HTERT RPE-1 (cell line): Measurements from ENCODE around the gene POU2F2.

Source experiments
- in situ Hi-C: fragments of 300-500 bp; cut with MboI; formaldehyde crosslinking; loops from 4 replicates; pipeline ENCODE4 v1.14.3; 2020; ENCODE audit warnings: low sequenced_read_pairs

The POU2F2 gene

DNA sequence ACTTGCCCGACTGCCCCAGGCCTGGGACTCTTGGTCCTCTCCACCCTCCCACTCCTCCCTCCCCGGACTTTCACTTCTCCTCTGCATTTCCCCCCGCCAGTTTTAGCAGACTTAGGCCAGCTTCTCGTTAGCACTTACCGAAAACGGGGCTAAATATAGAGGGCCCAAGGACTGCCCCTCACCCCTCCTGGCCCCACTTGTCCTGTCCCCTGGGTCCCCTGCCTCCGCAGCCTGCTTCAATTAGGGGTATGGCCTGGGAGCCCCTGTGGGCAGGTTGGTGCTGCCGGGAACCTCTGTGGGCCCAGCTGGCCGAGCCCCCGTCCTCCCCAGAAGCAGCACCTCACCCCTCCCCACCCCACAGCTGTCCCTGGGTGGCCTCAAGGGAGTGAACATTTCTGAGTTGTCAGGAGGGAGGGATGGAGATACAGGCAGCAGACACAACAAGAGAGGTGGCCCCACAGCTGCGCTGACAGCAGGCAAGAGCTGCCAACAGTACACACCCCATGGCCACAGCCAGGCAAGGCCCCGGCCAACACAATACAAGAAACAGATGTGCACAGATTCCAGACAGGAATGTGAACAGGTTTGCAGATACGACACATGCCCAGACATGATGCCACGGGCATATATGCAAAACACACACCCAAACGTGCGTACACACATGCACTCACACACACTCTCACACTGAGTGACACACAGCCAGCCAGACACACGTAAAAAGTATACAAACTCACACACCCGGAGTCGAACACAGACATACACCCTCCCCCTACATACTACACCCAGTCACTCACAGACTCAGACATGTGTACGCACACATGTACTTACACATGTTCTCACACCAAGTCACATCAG is 2.6 kb downstream of the POU2F2 start:
- in situ Hi-C loops, result no loop called here

DNA sequence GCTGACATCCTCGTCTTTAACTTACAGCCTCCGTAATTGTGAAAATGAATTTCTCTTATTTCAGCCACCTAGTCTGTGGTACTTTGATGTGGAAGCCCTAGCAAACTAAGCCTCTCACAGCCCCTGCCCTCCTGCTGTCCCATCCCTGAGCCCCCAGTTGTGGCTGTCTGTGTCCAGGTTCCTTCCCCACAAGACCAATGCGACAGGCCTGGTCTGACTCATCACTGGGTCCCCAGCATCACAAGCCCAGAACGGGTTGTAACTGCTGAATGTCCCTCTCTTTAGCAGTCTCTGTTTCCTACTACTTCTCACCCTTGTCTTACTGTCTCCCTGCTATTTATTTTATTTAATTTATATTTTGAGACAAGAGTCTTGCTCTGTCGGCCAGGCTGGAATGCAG is 5.7 kb downstream of the POU2F2 start:
- in situ Hi-C loops, result no loop called here

DNA sequence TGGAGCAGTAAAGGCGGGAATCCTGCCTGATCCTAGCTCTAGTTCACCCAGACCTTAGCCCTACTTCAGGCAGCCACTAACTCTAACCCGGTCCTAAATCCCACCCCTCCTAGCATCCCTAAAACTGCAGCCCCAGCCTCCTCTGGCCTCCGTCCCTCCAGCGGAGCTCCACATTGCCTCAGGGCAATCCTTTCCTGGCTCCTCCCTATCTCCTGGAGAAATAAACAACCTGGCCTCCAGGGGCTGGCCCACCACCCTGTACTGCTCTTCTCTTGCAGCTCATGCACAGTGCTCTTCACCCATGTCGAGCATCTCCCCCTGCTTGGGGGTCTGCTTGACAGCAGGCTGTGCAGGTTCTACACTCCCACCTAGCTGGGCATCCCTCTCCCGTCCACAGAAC is 6.7 kb downstream of the POU2F2 start:
- in situ Hi-C loops, result no loop called here

DNA sequence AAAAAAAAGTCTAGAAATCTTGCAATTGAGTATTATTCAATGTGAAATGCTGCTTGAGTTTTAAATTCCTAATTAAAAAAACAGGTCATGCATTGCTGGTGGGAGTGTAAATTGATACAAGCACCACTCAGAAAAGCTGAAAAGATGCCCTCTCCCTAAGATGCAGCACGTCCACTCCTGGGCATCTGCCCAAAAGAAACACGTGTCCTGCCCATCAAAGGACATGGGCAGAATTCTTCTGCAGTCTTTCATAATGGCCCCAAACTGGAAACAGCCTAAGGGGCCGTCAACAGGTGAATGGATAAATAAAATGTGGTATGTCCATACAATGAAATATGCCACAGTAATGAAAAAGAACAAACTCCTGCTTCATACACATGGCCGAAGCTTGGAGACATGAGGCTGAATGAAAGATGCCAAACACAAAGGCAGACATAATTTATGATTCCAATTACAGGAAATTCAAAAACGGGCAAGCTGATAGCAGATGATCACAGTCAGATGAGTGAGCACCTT is 7.8 kb downstream of the POU2F2 start:
- in situ Hi-C loops, result no loop called here

DNA sequence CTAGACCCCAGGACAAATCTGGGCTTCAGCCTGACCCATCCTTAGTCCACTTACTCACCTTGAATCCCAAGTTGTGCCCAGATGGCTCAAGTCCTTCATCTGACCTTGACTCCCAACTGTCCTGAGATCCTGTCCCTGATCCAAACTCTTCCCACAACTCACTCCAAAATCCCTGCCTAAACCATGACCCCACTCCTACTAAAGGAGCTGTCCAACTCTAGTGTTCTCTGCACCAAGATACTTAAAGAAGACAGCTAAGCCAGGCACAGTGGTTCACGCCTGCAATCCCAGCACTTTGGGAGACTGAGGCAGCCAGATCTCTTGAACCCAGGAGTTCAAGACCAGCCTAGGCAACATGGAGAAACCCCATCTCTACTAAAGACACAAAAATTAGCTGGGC is 8.5 kb downstream of the POU2F2 start:
- in situ Hi-C loops, result no loop called here

DNA sequence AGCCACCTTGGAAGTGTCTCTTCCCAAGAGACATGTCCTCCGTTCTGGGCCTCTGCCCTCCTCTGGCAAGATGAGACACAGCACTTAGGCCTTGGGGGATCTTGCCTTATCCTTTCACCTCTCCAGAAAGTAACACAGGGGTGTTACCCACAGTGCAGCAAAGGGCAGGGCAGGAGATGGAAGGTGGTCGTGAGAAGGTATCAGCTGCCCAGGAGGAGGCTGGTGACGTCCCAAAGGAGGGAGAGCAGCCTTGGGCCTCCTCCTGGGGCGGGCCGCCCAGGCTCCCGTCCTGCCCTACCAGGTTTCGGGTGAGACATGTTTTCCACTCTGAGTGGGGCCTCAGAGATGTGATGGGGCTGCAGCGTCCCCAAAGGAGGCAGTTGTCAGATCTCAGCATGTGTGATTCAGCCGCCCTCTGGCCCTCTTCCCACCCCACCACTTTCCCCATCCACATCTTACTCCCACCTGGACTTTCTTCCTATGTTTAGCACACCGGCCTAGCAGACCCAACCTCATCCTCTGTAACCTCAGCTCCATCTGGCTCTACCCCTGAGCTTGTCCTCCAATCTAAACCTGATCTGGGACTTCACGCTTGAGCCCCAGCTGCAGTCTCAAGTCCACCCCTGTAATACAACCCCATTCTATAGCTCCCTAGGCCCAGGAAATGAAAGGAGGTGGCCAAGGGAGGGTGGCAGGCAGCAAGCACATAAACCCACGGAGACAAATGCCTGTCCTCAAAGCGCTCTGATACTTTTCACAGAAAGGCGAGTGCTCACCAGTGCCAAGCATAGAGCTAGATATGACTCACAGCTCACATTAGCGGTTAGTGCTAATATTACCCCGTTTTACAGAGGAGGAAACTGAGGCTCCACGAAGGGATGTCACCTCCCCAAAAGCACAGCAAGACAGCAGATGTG is 9.3 kb downstream of the POU2F2 start:
- in situ Hi-C loops, result no loop called here

DNA sequence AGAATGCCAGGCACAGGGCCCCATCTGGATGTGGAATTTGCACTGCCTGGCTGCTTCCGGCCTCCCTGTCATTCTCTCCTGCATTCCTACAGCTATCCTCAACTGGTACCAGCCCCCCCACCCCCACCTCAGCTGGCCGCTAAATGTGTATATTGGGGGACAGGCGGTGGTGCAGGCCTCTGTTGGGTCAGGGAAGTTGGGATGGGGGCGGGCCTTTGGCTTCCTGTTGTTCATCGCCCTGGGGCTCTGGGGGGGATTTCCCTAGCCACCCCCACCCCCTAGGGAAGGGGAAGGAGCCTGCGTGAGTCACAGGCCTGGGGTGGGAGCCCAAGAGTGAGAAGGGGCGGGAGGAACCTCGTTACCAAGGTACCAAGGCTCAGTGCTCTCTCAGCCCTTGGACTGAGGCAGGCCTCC is 10.6 kb downstream of the POU2F2 start:
- in situ Hi-C loops, result no loop called here

DNA sequence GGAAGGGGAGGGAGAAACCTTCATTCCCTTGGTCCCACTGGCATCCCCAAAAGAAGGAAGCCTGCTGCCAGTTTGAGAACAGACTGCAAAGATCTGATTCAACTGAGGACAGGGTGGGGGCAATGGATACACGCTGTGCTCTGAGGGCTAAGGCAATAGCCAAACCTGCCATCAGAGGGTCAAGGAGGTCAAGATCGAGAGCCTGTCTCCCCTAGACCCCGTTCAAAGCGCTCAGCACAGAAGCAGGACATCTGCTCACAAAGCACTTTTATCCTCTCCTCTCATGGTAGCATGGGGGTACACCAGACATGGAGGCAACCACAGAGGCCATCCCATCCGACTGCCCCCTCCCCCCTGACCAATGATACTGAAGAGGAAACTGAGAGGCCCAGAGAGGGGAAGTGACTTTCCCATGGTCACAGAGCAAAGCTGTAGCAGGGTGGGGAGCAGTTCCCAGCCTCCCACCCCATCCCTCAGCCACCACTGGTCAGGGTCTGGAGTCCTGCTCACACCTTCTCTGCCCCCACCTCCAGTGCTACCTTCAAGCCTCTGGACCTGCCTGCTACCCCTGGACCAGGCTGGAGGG is 11.1 kb downstream of the POU2F2 start:
- in situ Hi-C loops, result no loop called here

DNA sequence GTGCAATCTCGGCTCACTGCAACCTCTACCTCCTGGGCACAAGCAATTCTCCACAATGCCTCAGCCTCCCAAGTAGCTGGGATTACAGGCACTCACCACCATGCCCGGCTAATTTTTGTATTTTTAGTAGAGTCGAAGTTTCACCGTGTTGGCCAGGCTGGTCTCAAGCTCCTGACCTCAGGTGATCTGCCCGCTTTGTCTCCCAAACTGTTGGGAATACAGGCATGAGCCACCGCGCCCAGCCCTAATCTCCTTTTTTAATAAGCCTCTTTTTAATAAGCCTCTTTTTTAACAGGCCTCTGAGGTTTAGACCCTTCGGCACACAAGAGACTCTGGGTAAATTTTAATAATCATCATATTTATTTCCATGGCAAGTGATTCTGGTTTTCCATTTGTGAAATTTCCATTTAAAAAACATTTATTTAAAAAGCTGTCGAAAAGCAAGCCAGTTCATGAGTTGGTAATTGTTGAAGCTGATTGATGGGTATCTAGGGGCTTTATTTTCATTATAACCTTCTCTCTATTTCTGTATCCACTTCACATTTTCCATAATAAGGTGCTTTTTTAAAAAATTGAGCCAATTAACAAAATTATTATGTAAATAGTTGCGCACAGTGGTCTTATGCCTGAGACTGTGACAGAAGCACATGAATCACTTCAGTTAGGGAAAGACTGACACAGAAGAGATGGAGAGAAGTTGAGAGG is 11.8 kb downstream of the POU2F2 start:
- in situ Hi-C loops, result no loop called here

DNA sequence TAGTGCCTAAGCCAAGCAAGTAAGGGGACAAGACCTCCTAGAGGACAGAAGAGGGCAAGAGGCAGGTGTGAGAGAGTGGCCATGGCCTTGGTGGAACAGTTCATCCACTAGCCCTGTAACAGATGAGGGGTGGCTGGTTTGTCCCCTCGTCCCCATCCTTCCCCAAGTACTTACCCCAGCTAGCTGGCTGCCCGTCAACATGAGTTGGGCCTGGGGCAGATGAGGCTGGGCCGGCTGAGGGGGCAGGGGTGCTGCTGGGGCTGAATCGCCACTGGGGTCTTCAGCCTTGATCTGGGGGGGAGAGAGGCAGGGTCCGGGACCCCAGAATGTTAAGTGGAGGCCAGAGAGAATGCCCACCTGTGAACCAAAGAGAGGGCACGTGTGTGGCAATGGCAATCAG is 15.2 kb downstream of the POU2F2 start:
- in situ Hi-C loops, result no loop called here

DNA sequence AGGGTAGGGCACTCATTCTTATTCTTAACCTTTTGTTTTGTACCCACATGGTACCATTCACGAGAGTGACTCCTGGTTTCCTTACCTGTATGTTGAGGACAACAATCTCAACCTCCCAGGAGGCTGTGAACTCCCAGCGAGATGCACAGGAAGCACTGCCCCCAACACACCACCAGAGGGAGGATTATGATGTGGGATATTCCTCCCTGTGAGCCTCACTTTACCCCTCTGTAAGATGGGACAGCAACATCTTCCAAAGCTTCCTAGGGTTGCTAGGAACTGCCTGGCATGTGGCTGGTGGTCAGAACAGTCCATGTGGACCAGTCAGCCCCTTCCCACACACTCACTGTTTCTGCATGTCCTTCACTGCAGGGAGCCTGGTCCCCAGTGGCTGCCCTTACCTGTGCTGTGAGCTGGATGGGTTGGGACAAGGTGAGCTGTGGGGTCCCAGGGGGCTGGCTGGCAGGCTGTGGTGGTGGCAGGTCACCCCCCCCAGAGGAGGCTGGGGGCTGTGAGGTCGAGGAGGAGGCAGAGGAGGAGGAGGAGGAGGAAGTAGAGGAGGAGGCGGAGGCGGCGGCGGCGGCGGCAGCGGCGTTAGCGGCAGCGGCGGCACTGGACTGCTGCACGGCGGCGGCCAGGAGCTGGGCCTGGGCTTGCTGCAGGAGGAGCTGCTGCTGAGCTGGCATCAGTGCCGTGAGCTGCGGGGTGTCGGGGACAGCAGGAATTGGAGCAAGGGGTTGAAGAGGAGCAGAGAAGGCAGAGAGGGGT is 15.8 kb downstream of the POU2F2 start:
- in situ Hi-C loops, result no loop called here

DNA sequence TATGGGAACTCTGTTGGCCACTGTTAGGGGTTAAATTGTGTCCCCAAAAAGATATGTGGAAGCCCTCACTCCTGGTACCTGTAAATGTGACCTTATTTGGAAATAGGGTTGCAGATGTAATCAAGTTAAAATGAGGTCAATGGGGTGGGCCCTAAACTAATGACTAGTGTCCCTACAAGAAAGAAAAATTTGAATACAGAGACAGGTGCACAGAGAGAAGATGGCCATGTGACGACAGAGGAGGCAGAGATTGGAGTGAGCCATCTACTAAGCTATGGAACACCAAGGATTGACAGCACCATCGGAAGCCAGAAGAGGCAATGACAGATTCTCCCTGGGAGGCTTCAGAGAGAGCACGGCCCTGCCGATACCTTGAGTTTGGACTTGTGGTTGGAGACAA is 16.5 kb downstream of the POU2F2 start:
- in situ Hi-C loops, result no loop called here

DNA sequence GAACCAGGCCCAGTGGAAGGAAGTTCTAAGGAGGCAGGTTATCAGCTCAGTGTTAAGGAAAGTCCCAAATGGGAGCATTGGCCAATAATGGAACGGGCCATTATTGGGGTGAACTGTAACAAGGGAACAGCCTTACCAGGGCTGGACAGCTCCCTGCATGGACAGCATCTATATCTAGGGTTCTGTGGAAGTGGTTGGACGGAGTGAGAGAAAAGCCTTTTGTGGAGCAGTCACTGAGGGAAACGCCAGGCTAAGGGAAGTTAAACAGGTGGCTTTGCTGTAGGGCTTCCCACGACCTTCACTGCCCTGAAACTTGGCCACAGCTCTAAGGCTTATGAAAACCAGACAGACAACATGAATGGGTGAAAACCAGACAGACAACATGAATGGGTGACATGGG is 17.0 kb downstream of the POU2F2 start:
- in situ Hi-C loops, result no loop called here

DNA sequence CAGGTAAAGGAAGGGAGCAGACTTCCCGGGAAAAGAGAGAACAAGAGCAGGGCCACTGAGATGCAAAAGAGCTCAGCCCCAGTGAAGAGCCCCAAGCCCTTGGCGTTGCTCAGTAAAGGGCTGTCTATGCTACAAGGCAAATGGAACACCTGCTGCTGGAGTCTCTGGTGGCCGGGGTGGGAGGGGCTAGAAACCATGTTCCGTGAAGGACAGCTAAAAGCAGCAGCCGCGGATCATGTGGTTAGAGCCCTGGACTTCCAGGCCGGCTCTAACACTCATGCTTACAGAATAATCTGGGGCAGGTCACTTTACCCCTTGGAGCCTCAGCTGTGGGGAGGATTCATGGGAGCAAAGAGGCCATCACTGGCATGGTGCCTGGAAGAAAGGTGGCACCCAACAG is 17.8 kb downstream of the POU2F2 start:
- in situ Hi-C loops, result no loop called here

DNA sequence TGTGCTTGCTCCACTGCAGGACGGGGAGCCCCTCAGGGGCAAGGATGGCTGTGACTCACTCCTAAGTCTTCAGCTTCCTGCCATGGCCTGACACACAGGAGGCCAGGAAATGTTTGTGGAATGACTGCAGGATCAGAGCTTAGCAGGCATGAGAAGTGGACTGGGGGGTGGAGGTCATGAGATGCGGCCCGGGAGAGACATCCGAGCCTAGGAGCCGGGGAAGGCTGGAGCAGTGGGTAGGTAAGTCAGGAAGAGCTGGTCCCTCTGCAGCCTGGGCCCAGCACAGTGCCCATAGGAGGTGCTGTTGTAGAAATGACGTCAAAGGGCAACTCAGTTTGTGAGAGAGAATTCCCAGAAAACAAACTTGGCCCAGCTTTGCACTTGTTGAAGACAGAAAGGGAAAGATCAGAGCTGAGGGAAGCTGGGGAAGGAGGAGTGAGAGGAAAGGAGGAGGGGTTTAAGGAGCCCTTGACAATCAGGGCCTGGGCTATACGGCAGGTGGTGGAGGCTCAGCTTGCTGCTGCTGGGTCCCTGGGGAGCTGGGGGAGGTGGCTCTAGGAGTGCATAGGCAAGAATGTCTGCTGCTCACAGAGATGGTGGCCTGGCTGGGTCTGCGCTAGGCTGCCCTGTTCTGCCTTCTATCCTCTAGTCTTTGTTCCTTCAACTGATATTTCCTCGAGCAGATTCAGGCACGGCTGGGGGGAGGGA is 18.5 kb downstream of the POU2F2 start:
- in situ Hi-C loops, result no loop called here

DNA sequence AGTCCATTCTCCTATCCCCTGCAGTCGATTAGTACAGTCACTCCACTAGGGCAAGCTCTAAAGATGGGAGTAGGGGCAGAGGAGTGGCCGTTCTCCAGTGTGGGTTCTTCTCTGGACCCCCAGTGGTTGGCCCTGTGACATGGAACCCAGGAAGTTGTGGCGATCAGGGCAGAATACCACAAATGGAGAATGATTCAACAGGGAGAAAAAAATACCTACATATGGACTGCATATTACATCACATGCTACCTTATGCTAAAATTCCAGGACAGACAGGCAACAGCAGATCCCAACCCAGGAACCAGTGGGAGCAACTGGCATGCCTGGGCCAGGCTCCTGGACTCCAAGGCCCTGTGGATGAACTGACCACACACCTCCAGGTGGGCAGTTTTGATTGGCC is 20.4 kb downstream of the POU2F2 start:
- in situ Hi-C loops, result no loop called here

DNA sequence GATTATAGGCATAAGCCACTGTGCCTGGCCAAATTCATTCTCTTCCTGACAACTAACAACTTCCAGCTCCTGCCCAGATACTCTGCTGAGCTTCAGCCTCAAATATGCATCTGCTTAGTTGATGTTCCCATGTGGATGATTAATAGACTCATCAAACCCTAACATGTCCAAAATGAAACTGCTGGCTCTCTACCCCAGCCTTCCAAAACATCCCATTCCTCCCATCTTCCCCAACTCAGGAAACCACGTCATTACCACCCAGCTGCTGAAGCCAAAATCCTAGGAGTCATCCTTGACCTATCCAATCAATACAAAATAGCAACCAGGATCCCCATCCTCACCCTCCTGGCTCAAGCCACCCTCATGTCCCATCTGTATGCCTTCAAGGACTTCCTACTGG is 20.9 kb downstream of the POU2F2 start:
- in situ Hi-C loops, result no loop called here

DNA sequence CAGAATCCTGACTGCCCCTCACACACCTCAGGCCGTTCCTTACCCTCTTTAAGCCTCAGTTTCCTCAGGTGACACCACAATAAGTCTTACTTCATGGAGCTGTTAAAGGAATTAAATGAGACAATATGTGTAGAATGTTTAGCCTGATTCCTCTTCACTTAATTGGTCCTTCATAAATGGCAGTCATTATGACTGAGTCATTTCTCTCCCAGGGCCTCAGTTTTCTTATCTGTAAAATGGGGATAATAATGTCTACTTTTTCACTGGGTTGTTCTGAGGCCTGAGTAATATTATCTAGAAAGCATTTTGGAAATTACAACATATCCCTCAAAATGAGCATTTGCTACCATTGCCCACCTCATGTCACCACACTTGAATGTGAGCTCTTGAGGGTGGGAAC is 21.6 kb downstream of the POU2F2 start:
- in situ Hi-C loops, result no loop called here

DNA sequence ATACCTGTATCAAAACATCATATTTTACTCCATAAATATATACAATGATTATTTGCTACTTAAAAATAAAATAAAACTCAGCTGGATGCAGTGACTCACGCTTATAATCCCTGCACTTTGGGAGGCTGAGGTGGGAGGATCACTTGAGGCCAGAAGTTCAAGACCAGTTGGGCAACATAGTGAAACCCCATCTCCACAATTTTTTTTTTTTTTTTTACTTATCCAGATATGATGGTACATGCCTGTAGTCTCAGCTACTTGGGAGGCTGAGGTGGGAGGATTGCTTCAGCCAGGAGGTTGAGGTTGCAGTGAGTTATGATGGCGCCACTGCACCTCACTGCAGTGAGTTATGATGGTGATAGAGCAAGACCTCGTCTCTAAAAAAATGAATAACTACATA is 22.4 kb downstream of the POU2F2 start:
- in situ Hi-C loops, result no loop called here
